Spleen (tissue), 11 donors: Measurements from ENCODE around the gene ADAP1. TPM values are rescaled to one million over a fixed set of nuclear protein-coding genes. Genes with fewer than 3 reads are reported as not detected.

Experiments
- DNase-seq: peaks from one replicate; pipeline ENCODE4 v3.0.0-alpha.2; 2020
- H3K27ac ChIP-seq, 8 donors: fragments of 200-600 bp; sonication (generic) in 7 of 8; 1 replicate in 4 of 8; 2 replicates in 4 of 8; pipeline versions ENCODE4 v1.5.0 to v1.8.0; 2016 to 2021; ENCODE audit warnings: inconsistent platforms in 4 of 8, mild to moderate bottlenecking in 4 of 8, moderate library complexity in 1 of 8
- H3K27me3 ChIP-seq, 7 donors: fragments of 200-600 bp; sonication (generic) in 6 of 7; replicated peaks in 1 of 7; 1 replicate in 4 of 7; 2 replicates in 3 of 7; pipeline versions ENCODE4 v1.5.0 to v1.8.0; 2016 to 2021; ENCODE audit warnings: inconsistent platforms in 3 of 7, mild to moderate bottlenecking in 1 of 7
- H3K36me3 ChIP-seq, 6 donors: fragments of 200-600 bp; sonication (generic) in 5 of 6; 1 replicate in 4 of 6; 2 replicates in 2 of 6; pipeline versions ENCODE4 v1.5.0 to v1.8.0; 2016 to 2021; ENCODE audit warnings: inconsistent platforms in 2 of 6
- H3K4me1 ChIP-seq, 6 donors: fragments of 200-600 bp; sonication (generic) in 5 of 6; 1 replicate in 3 of 6; 2 replicates in 3 of 6; pipeline versions ENCODE4 v1.5.0 to v1.8.0; 2016 to 2021; ENCODE audit warnings: inconsistent platforms in 3 of 6
- H3K4me3 ChIP-seq, 8 donors: fragments of 200-600 bp; sonication (generic) in 7 of 8; 1 replicate in 4 of 8; 2 replicates in 4 of 8; pipeline versions ENCODE4 v1.5.0 to v1.8.0; 2016 to 2021; ENCODE audit warnings: inconsistent platforms in 4 of 8, mild to moderate bottlenecking in 4 of 8, moderate library complexity in 2 of 8
- H3K9me3 ChIP-seq, 8 donors: fragments of 200-600 bp; sonication (generic) in 7 of 8; 1 replicate in 4 of 8; 2 replicates in 4 of 8; pipeline versions ENCODE4 v1.5.0 to v1.8.0; 2016 to 2021; ENCODE audit warnings: inconsistent platforms in 4 of 8
- CTCF ChIP-seq, 11 experiments: fragments of 200-600 bp in 7 of 11; fragments of 450-650 bp in 4 of 11; sonication (generic) in 4 of 11; IDR thresholded peaks in 8 of 11; conservative IDR thresholded peaks in 3 of 11; 1 replicate in 7 of 11; 2 replicates in 4 of 11; pipeline versions ENCODE4 v1.4.0 to v1.8.0; 2016 to 2021; ENCODE audit warnings: antibody characterized with exemption in 11 of 11, inconsistent platforms in 4 of 11, mild to moderate bottlenecking in 1 of 11
- POLR2A ChIP-seq, 3 donors: fragments of 450-650 bp; IDR thresholded peaks; one replicate each; pipeline ENCODE4 v1.5.1; 2017; ENCODE audit warnings: antibody characterized with exemption in 3 of 3, mild to moderate bottlenecking in 1 of 3
- POLR2AphosphoS5 ChIP-seq, 3 donors: sonication (generic); formaldehyde crosslinking; IDR thresholded peaks; one replicate each; pipeline ENCODE4 v1.5.1; 2017; ENCODE audit warnings: antibody characterized with exemption in 3 of 3
- WGBS, 5 donors: extraction: QIAGEN DNeasy Blood & Tissue Kit in 3 of 5; methylation state at CpG; one replicate each; pipeline versions ENCODE4 v1.1.5 to v1.1.7; 2013 to 2018; 5-methylcytosine and 5-hydroxymethylcytosine counted together
- intact Hi-C: fragments of 100-400 bp; cut with DNase I; formaldehyde crosslinking; loops from one replicate; pipeline ENCODE4 v1.15.0; 2023; ENCODE audit warnings: low total_unique reads
- polyA plus RNA-seq, 3 donors: library from polyadenylated mRNA; stranded (reverse); fragments of 200-250 nt; gene quantifications; one replicate each; pipeline ENCODE4 v1.2.1, GENCODE V29; 2013
- total RNA-seq, 7 donors: library from RNA; depleted of rRNA in 3 of 7; stranded (reverse); fragments of >200 nt in 3 of 7; fragmentation: NEBNext Ultra II Directional in 4 of 7; extraction: Animal tissue kit (Norgen Biotek cat#: 25700) in 4 of 7; gene quantifications; one replicate each; pipeline versions ENCODE4 v1.1.0 to v1.2.1, GENCODE V29; 2016 to 2021
- donor health status: healthy with polysubstance abuse.
- donor health status: DM: no; HTN: no; CAD: no; lungs with moderate emphysema.
- donor health status: DM: no; HTN: no; CAD: no.
- donor health status: Bipolar disorder and iron deficiency.
- donor health status: healthy.
- donor health status: DM: no; HTN: no; CAD: no.
- donor health status: DM: yes; HTN: yes; CAD: no.

The ADAP1 gene
- total and polyA plus RNA-seq, 10 donors = 8.7 to 38.6 (median 22.7) TPM

- Histone ChIP-seq H3K36me3 (peaks cover 0 to 83% (median 47%) of the 10 kb centered on the region in 6 donors), H3K4me1 (peaks cover 0 to 42% (median 19%) of the 10 kb centered on the region in 6 donors)
- intact Hi-C loops = no loop called here
These were observed 55.4 kb downstream of the ADAP1 start for GRCh38 chr7:898855-899681.

GRCh38 chr7:898460-898854 lies 56.0 kb downstream of the ADAP1 start:
- Histone ChIP-seq H3K27ac (peak overlapping the region in 3 of 8 donors; percentile 32 to 50 (median 39)), H3K9me3 (no peaks in the 10 kb centered on the region), H3K36me3 (peaks cover 0 to 83% (median 53%) of the 10 kb centered on the region in 6 donors), H3K27me3 (peaks cover 0 to 5% (median 0%) of the 10 kb centered on the region in 7 donors), H3K4me3 (no peak overlapping the region), H3K4me1 (peaks cover 0 to 40% (median 19%) of the 10 kb centered on the region in 6 donors)
- TF ChIP-seq POLR2AphosphoS5 (IDR thresholded peaks at IDR 0.05) (no peak), POLR2A (IDR thresholded peaks at IDR 0.05) (no peak), CTCF (IDR thresholded peaks at IDR 0.05 in 8 of 11, conservative IDR thresholded peaks at IDR 0.05 in 3 of 11) (no peak)
- 78 to 87% (median 83%) methylated on average over 2 to 18 of the region's 18 CpGs for WGBS, 5 donors
- no peak for DNase-seq
- intact Hi-C loops = no loop called here

More at GRCh38 chr7:898855-899681, 55.4 kb downstream of the ADAP1 start:
- TF ChIP-seq POLR2A (IDR thresholded peaks at IDR 0.05) = no peak
- peak in 2 of 3 donors; percentile 8 to 44 for TF ChIP-seq POLR2AphosphoS5 (IDR thresholded peaks at IDR 0.05)
- 88 to 94% (median 91%) methylated on average over 34 to 54 of the region's 54 CpGs for WGBS, 5 donors
- Histone ChIP-seq H3K4me3 (no peak overlapping the region), H3K27ac (no peak overlapping the region), H3K9me3 (no peaks in the 10 kb centered on the region), H3K27me3 (peaks cover 0 to 9% (median 0%) of the 10 kb centered on the region in 7 donors)
- peak; percentile 76 for DNase-seq

GRCh38 chr7:897771-898376 lies 56.6 kb downstream of the ADAP1 start:
- Histone ChIP-seq H3K4me3 (no peak overlapping the region), H3K4me1 (peaks cover 0 to 40% (median 19%) of the 10 kb centered on the region in 6 donors), H3K27me3 (peaks cover 0 to 5% (median 0%) of the 10 kb centered on the region in 7 donors), H3K9me3 (no peaks in the 10 kb centered on the region), H3K36me3 (peaks cover 0 to 85% (median 54%) of the 10 kb centered on the region in 6 donors), H3K27ac (peak overlapping the region in 4 of 8 donors; percentile 31 to 50 (median 36))
- intact Hi-C loops = no loop called here
- 62 to 80% (median 70%) methylated on average over 14 to 27 of the region's 27 CpGs for WGBS, 5 donors
- peak; percentile 66 to 72 (median 71) for TF ChIP-seq POLR2AphosphoS5 (IDR thresholded peaks at IDR 0.05)
- no peak for TF ChIP-seq POLR2A (IDR thresholded peaks at IDR 0.05)
- DNase-seq = peak; percentile 79

GRCh38 chr7:897086-897485 lies 57.4 kb downstream of the ADAP1 start:
- Histone ChIP-seq H3K27ac (no peak overlapping the region), H3K27me3 (peaks cover 0 to 5% (median 0%) of the 10 kb centered on the region in 7 donors), H3K4me1 (peaks cover 0 to 40% (median 19%) of the 10 kb centered on the region in 6 donors), H3K4me3 (no peak overlapping the region), H3K36me3 (peaks cover 0 to 87% (median 57%) of the 10 kb centered on the region in 6 donors), H3K9me3 (no peaks in the 10 kb centered on the region)
- intact Hi-C loops = no loop called here
- peak; percentile 71 for DNase-seq
- TF ChIP-seq POLR2AphosphoS5 (IDR thresholded peaks at IDR 0.05) (peak in 2 of 3 donors; percentile 5 to 32), POLR2A (IDR thresholded peaks at IDR 0.05) (no peak), CTCF (IDR thresholded peaks at IDR 0.05 in 8 of 11, conservative IDR thresholded peaks at IDR 0.05 in 3 of 11) (no peak)
- 84 to 91% (median 89%) methylated on average over 7 to 14 of the region's 14 CpGs for WGBS, 5 donors
